ENCODE measurements around the gene MTRF1.

Gene MTRF1, protein sequence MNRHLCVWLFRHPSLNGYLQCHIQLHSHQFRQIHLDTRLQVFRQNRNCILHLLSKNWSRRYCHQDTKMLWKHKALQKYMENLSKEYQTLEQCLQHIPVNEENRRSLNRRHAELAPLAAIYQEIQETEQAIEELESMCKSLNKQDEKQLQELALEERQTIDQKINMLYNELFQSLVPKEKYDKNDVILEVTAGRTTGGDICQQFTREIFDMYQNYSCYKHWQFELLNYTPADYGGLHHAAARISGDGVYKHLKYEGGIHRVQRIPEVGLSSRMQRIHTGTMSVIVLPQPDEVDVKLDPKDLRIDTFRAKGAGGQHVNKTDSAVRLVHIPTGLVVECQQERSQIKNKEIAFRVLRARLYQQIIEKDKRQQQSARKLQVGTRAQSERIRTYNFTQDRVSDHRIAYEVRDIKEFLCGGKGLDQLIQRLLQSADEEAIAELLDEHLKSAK

GRCh38 chr13:41263261-41263971 is at the start of gene MTRF1:
MTRF1 (minus strand) TSS chr13:41263576; CDS start chr13:41260907, 2,669 bp downstream.
- peak; percentile 77 to 84 (median 81) for DNase-seq

- DNase-seq: no peak
These were observed 49.7 kb upstream of the MTRF1 start for GRCh38 chr13:41313117-41313516.

- DNase-seq: peak; percentile 23 to 55 (median 39)
These were observed 48.8 kb upstream of the MTRF1 start for GRCh38 chr13:41312176-41312500.

- peak; percentile 53 to 75 (median 63) for DNase-seq
These were observed 48.2 kb upstream of the MTRF1 start for GRCh38 chr13:41311406-41312175.

DNA sequence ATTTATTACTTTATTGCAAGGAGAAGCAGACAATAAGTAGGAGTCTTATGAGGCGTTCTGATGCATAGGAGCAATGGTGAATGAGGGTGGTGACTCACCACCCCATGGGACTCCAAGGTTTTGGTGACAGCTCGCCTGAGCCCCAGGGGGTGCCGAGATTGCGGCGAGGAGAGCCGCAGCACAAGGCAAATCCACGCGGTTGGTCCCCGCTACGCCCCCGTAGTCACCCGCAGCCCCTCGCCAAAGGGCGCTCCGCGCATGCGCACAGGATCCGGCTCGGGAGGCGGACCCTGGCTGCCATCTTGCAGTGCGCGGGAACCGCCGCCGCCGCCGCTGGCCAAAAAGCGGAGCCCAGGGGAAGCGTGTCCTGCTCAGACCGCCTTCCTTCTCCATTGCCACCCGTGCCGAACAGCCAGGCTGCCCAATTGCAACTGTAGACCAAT is 47.6 kb upstream of the MTRF1 start, which contains the start of gene NAA16:
Gene NAA16 (plus strand): TSS at position 305 of the 443 bp plus-strand sequence. CDS start 262 bp downstream, outside the sequence.
- peak; percentile 94 to 97 (median 95) for DNase-seq

- no peak for DNase-seq
These were observed 44.7 kb upstream of the MTRF1 start for GRCh38 chr13:41307884-41308640.

DNA sequence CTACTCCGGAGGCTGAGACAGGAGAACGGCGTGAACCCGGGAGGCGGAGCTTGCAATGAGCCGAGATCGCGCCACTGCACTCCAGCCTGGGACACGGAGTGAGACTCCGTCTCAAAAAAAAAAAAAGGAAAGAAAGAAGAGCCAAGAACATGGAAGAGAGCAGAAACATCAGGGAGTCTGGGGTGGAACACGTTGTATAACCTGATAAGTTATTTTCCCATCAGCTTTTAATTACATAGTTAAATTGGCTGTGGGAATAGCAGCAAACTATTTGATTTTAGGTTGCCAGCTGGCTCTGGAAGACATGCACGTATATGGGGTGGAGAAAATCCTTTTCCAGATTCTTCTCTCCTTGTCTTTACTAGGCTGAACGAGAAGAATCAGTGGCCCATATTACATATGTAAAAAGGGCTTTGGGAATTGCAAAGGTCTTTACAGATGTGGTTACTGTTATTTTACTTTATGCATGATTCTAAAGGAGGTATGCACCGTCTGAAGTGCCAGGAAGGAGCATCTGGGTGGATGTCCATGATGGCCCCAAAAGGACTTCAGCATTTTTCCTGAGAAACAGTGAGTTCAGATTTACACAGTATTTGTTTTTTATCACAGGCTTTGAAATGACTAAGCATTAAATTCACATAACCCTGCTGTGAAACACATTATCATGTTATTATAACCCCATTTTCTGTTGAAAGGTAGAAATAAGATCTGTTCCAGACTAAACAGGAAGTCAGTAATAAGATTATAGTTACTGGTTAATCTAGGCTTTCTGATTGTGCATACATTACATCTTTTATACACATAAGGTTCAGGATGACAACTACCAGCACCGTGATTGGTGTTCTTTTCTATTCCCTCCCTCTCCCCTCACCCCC is 43.1 kb upstream of the MTRF1 start:
- DNase-seq: no peak

- DNase-seq: no peak
These were observed 41.2 kb upstream of the MTRF1 start for GRCh38 chr13:41304551-41304950.

DNA sequence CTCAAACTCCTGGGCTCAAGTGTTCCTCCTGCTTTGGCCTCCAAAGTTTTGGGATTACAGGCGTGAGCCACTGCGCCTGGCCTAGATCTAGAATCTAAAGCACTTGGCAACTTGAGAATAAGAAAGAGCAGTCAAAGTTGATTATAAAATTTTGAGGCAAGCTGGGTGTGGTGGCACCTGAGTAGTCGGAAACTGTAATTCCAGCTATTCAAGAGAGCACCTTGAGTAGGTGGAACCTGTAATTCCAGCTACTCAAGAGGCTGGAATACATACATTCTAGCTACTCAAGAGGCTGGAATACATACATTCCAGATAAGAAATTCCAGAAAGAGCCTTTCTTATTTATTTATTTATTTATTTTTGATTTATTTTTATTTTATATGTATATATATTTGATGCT is 39.4 kb upstream of the MTRF1 start:
- no peak for DNase-seq

DNA sequence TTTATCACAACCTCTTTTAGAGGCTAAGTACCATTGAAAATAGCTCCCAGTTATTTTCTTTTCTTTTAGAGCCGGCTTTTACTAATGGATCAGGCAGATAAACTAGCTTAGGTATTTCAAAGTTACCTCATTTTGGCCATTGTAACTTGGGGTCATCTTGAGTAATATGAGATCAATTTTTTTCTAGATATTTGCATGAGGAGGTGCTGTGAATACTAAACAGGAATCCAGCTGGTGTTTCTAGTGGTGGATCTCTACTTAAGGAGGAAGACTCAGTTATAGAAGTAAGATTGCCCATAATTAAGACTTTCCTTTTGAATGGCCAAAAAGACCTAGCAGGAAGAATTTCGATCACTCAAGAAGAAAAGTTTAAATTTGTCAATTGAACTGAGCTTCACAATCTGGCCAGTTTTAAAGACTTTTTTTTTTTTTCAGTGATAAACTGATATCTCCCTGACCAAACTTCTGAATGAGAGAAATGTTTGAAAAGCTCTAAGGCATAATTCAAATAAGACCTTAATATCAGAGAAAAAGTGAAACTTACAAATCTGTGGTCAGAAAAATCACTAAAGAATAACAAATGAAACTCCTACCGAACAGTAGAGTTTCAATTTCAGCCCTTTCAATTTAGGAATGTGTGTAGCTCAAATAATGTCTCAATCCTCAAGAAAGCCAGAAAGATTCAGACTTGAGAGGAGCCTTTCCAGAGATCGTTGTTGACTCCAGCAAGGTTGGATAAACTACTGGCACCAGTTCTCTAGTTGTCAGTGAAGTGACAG is 36.1 kb upstream of the MTRF1 start:
- DNase-seq: no peak

GRCh38 chr13:41296879-41297646 is 33.7 kb upstream of the MTRF1 start:
- no peak for DNase-seq

DNA sequence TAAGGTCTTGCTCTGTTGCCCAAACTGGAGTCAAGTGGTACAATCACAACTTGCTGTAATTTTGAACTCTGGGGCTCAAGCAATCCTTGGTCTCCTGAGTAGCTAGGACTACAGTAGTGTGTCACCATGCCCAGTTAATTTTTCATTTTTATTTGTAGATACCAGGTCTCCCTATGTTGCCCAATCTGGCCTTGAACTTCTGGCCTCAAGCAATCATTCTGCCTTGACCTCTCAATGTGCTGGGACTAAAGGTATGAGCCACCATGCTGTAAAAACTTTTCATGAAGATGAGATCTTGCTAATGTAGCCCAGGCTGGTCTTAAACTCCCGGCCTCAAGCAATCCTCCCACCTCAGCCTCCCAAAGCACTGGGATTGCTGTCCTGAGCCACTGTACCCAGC is 32.6 kb upstream of the MTRF1 start:
- no peak for DNase-seq

DNA sequence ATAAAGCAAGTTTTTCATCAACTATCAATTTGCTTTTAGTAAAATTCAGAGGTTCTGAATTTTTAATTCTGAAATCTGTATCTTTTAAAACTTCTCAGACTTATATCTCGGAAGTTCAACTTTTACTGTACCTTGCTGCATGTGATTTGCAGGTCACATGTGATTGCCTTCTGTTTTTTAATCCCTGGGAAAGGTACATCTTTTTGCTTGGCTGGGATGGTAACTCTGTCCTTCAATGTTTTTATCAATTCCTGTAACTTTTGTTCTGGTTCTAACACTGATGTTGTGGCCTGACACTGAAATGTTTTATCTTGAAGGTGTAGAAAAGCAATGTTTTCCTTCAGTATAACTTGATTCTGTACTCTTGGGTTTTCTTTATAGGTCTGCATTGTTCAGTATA is 31.5 kb upstream of the MTRF1 start:
- no peak for DNase-seq

GRCh38 chr13:41293272-41293671 is 29.9 kb upstream of the MTRF1 start:
- DNase-seq: no peak

- DNase-seq: no peak
These were observed 27.9 kb upstream of the MTRF1 start for GRCh38 chr13:41291246-41291645.

DNA sequence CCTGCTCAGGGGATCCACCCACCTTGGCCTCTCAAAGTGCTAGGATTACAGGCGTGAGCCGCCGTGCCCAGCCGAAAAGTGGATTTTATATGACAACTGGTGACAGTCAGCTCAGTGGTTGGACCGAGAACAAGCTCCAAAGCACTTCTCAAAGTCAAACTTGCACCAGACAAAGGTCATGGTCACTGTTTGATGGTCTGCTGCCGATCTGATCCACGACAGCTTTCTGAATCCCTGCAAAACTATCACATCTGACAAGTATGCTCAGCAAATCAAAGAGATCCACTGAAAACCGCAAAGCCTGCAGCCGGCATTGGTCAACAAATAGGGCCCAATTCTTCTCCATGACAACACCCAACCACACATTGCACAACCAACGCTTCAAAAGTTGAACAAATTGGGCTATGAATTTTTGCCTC is 26.1 kb upstream of the MTRF1 start:
- no peak for DNase-seq

DNA sequence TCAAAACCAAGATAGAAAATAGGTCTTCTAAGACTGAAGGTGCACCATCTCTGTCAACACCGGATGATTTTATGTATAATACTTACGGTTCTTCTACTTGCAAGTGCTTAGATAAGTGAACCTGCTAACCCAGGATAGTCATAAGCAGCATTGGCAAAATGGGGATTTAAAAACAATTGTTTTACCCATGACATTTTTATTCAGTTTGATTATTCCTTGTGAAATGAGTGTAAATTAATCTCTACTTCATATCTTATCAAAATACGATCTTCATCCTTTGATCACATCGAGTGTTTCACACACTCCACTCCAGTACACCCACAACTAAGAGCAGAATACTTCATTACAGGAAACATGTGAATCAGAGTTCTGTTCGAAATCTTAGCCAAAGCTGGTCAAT is 23.0 kb upstream of the MTRF1 start:
- no peak for DNase-seq

DNA sequence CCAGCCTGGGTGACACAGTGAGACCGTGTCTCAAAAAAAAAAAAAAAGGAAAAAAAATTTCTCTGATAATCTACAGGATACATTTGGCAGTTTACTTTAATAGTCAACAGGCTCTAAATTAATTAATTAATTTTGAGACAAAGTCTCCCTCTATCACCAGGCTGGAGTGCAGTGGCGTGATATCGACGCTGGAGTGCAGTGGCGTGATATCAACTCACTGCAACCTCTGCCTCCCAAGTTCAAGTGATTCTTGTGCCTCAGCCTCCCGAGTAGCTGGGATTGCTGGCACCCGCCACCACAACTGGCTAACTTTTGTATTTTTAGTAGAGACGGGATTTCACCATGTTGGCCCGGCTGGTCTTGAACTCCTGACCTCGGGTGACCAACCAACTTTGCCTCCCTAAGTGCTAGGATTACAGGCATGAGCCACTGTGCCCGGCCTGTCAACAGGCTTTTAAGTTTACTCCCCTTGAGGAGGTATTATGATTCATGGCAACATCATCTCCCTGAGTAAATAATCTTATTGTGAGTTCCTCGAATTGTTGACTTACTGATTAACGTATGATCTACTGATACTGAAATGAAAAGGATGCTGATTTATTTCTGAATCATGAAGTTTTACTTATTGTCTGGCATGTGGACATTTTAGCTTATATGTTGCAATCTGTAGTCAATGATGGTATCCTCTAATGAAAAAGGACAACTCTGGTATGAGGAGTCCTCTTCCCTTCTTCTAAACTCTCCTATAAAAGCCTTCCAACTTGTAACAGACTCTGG is 21.3 kb upstream of the MTRF1 start:
- peak in 1 of 3 donors; percentile 5 for DNase-seq

DNA sequence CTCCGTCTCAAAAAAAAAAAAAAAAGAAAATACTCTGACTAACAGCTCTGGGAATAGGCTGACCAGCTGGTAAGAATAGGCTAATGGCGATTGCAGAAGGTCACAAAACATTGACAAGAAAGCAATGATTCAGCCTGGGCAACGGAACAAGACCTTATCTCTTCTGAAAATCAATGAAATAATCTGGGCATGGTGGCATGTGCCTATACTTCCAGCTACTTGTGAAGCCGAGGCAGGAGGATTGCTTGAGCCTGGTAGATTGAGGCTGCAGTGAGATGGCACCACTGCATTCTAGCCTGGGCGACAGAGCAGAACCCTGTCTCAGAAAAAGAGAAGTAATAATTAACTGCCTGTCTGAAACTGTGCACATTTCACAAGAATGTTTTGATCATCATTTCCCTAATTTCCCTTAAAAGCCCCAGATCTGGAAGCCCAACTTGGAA is 18.8 kb upstream of the MTRF1 start:
- DNase-seq: peak; percentile 47 to 69 (median 67)
